HEK293T (cell line): ENCODE data around the gene SELENOP.

Experiments
- CTCF ChIA-PET: fragments of 350-600 bp; formaldehyde crosslinking; extraction: SDS; loops from one replicate; lab custom pipeline; 2021; ENCODE audit warnings: antibody characterized with exemption, inconsistent platforms; lab: Yijun Ruan, JAX
- POLR2A ChIA-PET: fragments of 350-600 bp; formaldehyde crosslinking; extraction: SDS; loops from one replicate; lab custom pipeline; 2020; ENCODE audit warnings: antibody characterized with exemption, inconsistent platforms; lab: Yijun Ruan, JAX
- DNase-seq: peaks from one replicate; pipeline ENCODE4 v3.0.0; 2012; ENCODE audit warnings: mixed read lengths; ENCODE audit errors: extremely low spot score
- ARNT ChIP-seq: fragments of 450-650 bp; IDR thresholded peaks from 2 replicates; pipeline ENCODE4 v1.6.1; 2017; ENCODE audit warnings: mild to moderate bottlenecking
- BHLHE40 ChIP-seq: fragments of 450-650 bp; IDR thresholded peaks from 2 replicates; pipeline ENCODE4 v1.6.1; 2016; ENCODE audit warnings: mild to moderate bottlenecking, moderate library complexity, borderline replicate concordance
- CTBP1 ChIP-seq: fragments of 450-650 bp; IDR thresholded peaks from 2 replicates; pipeline ENCODE4 v1.6.1; 2016; ENCODE audit warnings: borderline replicate concordance
- ELF4 ChIP-seq: fragments of 450-650 bp; IDR thresholded peaks from 2 replicates; pipeline ENCODE4 v1.6.1; 2017; ENCODE audit warnings: antibody characterized with exemption
- FOXA1 ChIP-seq: fragments of 450-650 bp; IDR thresholded peaks from 2 replicates; pipeline ENCODE4 v1.6.1; 2016; ENCODE audit warnings: mild to moderate bottlenecking
- FOXK2 ChIP-seq: fragments of 450-650 bp; IDR thresholded peaks from 2 replicates; pipeline ENCODE4 v1.6.1; 2016; ENCODE audit warnings: mild to moderate bottlenecking
- FOXM1 ChIP-seq: fragments of 450-650 bp; IDR thresholded peaks from 2 replicates; pipeline ENCODE4 v1.6.1; 2017; ENCODE audit warnings: mild to moderate bottlenecking, borderline replicate concordance
- HDGF ChIP-seq: fragments of 450-650 bp; IDR thresholded peaks from 2 replicates; pipeline ENCODE4 v1.6.1; 2017; ENCODE audit warnings: antibody characterized with exemption, borderline replicate concordance
- L3MBTL2 ChIP-seq: fragments of 450-650 bp; conservative IDR thresholded peaks from 2 replicates; pipeline ENCODE4 v1.6.1; 2016; ENCODE audit warnings: mild to moderate bottlenecking
- LEF1 ChIP-seq: fragments of 450-650 bp; IDR thresholded peaks from 2 replicates; pipeline ENCODE4 v1.6.1; 2017; ENCODE audit warnings: mild to moderate bottlenecking, borderline replicate concordance
- NFRKB ChIP-seq: fragments of 450-650 bp; IDR thresholded peaks from 2 replicates; pipeline ENCODE4 v1.6.1; 2016; ENCODE audit warnings: mild to moderate bottlenecking, moderate library complexity
- PKNOX1 ChIP-seq: fragments of 450-650 bp; IDR thresholded peaks from 2 replicates; pipeline ENCODE4 v1.6.1; 2016
- SP1 ChIP-seq: fragments of 450-650 bp; IDR thresholded peaks from 2 replicates; pipeline ENCODE4 v1.6.1; 2017
- SUZ12 ChIP-seq: fragments of 450-650 bp; IDR thresholded peaks from 2 replicates; pipeline ENCODE4 v1.6.1; 2016; ENCODE audit warnings: mild to moderate bottlenecking
- TARDBP ChIP-seq: fragments of 450-650 bp; IDR thresholded peaks from 2 replicates; pipeline ENCODE4 v1.6.1; 2016
- ZNF384 ChIP-seq: fragments of 450-650 bp; IDR thresholded peaks from 2 replicates; pipeline ENCODE4 v1.6.1; 2016

The SELENOP gene

DNA sequence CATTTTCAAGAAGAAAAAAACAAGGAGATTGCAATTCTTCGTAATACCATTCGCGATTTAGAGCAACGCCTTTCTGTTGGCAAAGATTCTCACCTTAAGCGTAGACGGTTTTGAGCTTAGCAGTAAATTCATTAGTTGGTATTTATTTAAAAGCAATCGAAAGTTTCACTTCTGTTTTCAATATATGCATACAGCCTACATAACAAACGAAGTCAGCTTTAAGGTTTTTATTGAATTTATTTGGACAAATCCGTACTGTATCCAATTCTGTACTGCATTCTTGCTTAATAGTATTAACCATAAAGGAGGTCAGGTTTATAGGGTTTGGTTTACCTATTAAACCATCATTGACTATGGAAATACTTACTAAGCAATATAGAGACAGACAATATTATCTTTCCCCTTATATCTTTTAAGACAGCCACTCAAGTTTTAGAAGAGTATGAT is 12.0 kb downstream of the SELENOP start:
- no peak for DNase-seq
- TF ChIP-seq FOXK2: no peak
- TF ChIP-seq L3MBTL2: no peak
- no peak for TF ChIP-seq SUZ12
- no peak for TF ChIP-seq FOXA1
- no peak for TF ChIP-seq FOXM1
- TF ChIP-seq LEF1: no peak
- TF ChIP-seq BHLHE40: no peak
- TF ChIP-seq ARNT: no peak
- TF ChIP-seq HDGF: no peak
- TF ChIP-seq TARDBP: no peak
- TF ChIP-seq ELF4: no peak
- TF ChIP-seq CTBP1: no peak
- CTCF ChIA-PET: no interaction called here
- POLR2A ChIA-PET: no interaction called here

DNA sequence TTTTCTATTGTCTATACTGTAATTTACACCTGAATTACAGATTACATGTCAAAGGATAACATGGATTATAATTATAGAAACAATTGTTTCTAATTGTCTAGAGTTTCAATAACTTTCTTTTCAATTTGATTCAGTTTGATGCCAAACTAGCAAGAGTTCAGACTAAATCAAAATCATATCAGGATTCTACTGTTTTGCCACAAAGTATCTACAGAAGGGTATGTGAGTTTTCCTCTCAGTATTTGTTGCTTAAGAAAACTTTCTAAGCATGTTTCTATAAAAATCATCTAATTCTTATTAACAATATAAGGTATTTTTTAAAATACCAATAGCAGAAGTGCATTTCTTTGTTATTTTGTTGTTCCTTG is 12.5 kb downstream of the SELENOP start:
- CTCF ChIA-PET: no interaction called here
- no peak for DNase-seq
- TF ChIP-seq CTBP1 (no peak), FOXM1 (no peak), TARDBP (no peak), PKNOX1 (no peak), L3MBTL2 (no peak), SUZ12 (no peak), BHLHE40 (no peak), HDGF (no peak), LEF1 (no peak), FOXA1 (no peak), FOXK2 (no peak)
- POLR2A ChIA-PET: no interaction called here

- no peak for DNase-seq
- ChIA-PET POLR2A (no interaction called here), CTCF (no interaction called here)
- TF ChIP-seq FOXM1 (no peak), NFRKB (no peak), ELF4 (no peak), FOXK2 (no peak), CTBP1 (no peak), TARDBP (no peak), ZNF384 (no peak), L3MBTL2 (no peak), PKNOX1 (no peak), BHLHE40 (no peak), SP1 (no peak), SUZ12 (no peak), ARNT (no peak), LEF1 (no peak), HDGF (no peak), FOXA1 (no peak)
Measured at GRCh38 chr5:42798284-42799240, 13.1 kb downstream of the SELENOP start.

DNA sequence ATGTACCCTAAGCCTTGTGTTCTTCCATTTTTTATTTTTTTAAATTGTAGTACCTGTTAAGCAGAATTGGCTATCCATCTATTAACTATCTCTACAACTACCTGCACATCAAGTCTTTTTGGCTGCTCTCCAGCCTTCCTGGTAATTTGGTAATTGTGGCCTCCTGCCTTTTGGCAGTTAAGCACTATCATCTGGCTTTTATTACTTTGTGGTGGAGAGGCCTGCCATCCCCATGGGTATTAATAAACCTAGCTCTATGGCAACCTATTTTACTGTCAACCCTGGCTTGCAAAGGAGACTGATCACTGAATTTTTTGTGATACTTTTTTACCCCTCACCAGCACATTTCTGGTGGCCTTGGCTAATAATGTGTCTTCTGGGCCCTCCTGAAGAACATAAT is 20.5 kb downstream of the SELENOP start:
- DNase-seq: no peak
- CTCF ChIA-PET: no interaction called here
- TF ChIP-seq LEF1: no peak
- no peak for TF ChIP-seq SUZ12
- TF ChIP-seq TARDBP: no peak
- TF ChIP-seq ARNT: no peak
- no peak for TF ChIP-seq FOXM1
- no peak for TF ChIP-seq ELF4
- TF ChIP-seq NFRKB: no peak
- TF ChIP-seq FOXK2: no peak
- no peak for TF ChIP-seq ZNF384
- no peak for TF ChIP-seq HDGF
- no peak for TF ChIP-seq L3MBTL2
- POLR2A ChIA-PET: no interaction called here

GRCh38 chr5:42787845-42788244 is 23.8 kb downstream of the SELENOP start:
- no peak for TF ChIP-seq FOXA1
- TF ChIP-seq ARNT: no peak
- no peak for DNase-seq
- POLR2A ChIA-PET: no interaction called here
- CTCF ChIA-PET: no interaction called here

- CTCF ChIA-PET: no interaction called here
- no peak for DNase-seq
- TF ChIP-seq HDGF: no peak
- TF ChIP-seq SUZ12: no peak
- TF ChIP-seq FOXM1: no peak
- no peak for TF ChIP-seq FOXK2
- TF ChIP-seq ELF4: no peak
- TF ChIP-seq SP1: no peak
- TF ChIP-seq L3MBTL2: no peak
- TF ChIP-seq BHLHE40: no peak
- no peak for TF ChIP-seq ZNF384
- no peak for TF ChIP-seq NFRKB
- no peak for TF ChIP-seq CTBP1
- TF ChIP-seq LEF1: no peak
- no peak for TF ChIP-seq FOXA1
- no peak for TF ChIP-seq ARNT
- no peak for TF ChIP-seq PKNOX1
- POLR2A ChIA-PET: no interaction called here
Measured at GRCh38 chr5:42787073-42787472, 24.6 kb downstream of the SELENOP start.
